CD14-positive monocyte (primary cell): ENCODE data around the gene GABRD. TPM values are rescaled to one million over a fixed set of nuclear protein-coding genes. Genes with fewer than 3 reads are reported as not detected.

Experiments used
- DNase-seq, 3 donors: peaks; one replicate each; pipeline ENCODE4 v3.0.0-alpha.2; 2011 to 2022
- H2AFZ ChIP-seq: 2 replicates; pipeline ENCODE4 v1.6.0; 2012; ENCODE audit warnings: mild to moderate bottlenecking, low read depth, low read length, inconsistent platforms; ENCODE audit not compliant: insufficient read depth, poor library complexity, severe bottlenecking
- H3K27ac ChIP-seq, 2 donors: 1 replicate in 1 of 2; 2 replicates in 1 of 2; pipeline ENCODE4 v1.5.1; 2012 to 2013; ENCODE audit warnings: low read length in 2 of 2, control low read depth in 1 of 2, inconsistent platforms in 1 of 2, low read depth in 1 of 2, mild to moderate bottlenecking in 1 of 2
- H3K27me3 ChIP-seq, 2 donors: one replicate each; pipeline versions ENCODE4 v1.6.0 to v1.6.1; 2011 to 2013; ENCODE audit warnings: low read length in 2 of 2; ENCODE audit not compliant: control insufficient read depth in 2 of 2, insufficient read depth in 2 of 2
- H3K36me3 ChIP-seq, 2 donors: replicated peaks in 1 of 2; 1 replicate in 1 of 2; 2 replicates in 1 of 2; pipeline versions ENCODE4 v1.5.1 to v1.6.1; 2012 to 2013; ENCODE audit warnings: low read length in 2 of 2, control low read depth in 1 of 2, inconsistent platforms in 1 of 2, mild to moderate bottlenecking in 1 of 2; ENCODE audit not compliant: insufficient read depth in 2 of 2, control insufficient read depth in 1 of 2
- H3K4me1 ChIP-seq, 2 donors: 1 replicate in 1 of 2; 2 replicates in 1 of 2; pipeline versions ENCODE4 v1.5.1 to v1.6.1; 2012 to 2013; ENCODE audit warnings: low read length in 2 of 2, control low read depth in 1 of 2, inconsistent platforms in 1 of 2, mild to moderate bottlenecking in 1 of 2, moderate library complexity in 1 of 2; ENCODE audit not compliant: insufficient read depth in 2 of 2, control insufficient read depth in 1 of 2
- H3K4me2 ChIP-seq: replicated peaks from 2 replicates; pipeline ENCODE3; 2012; ENCODE audit warnings: low read length, moderate library complexity, mild to moderate bottlenecking; ENCODE audit not compliant: poor library complexity, severe bottlenecking; ENCODE audit errors: extremely low read depth
- H3K4me3 ChIP-seq, 3 experiments: fragments of 200-600 bp in 1 of 3; sonication (generic) in 1 of 3; replicated peaks in 1 of 3; 1 replicate in 2 of 3; 2 replicates in 1 of 3; pipeline ENCODE4 v1.5.1; 2011 to 2013; ENCODE audit warnings: low read length in 3 of 3, mild to moderate bottlenecking in 3 of 3, control low read depth in 2 of 3, low read depth in 2 of 3, inconsistent platforms in 1 of 3, moderate library complexity in 1 of 3
- H3K79me2 ChIP-seq: 2 replicates; pipeline ENCODE4 v1.6.0; 2012; ENCODE audit warnings: mild to moderate bottlenecking, control low read depth, inconsistent platforms, low read length, moderate library complexity; ENCODE audit not compliant: insufficient read depth
- H3K9ac ChIP-seq: 2 replicates; pipeline ENCODE4 v1.6.0; 2017; ENCODE audit warnings: low read length, mild to moderate bottlenecking; ENCODE audit not compliant: insufficient read depth, poor library complexity, severe bottlenecking
- H3K9me3 ChIP-seq, 2 donors: replicated peaks in 1 of 2; 1 replicate in 1 of 2; 2 replicates in 1 of 2; pipeline versions ENCODE4 v1.5.1 to v1.6.1; 2012 to 2013; ENCODE audit warnings: low read length in 2 of 2, control low read depth in 1 of 2; ENCODE audit not compliant: control insufficient read depth in 1 of 2, insufficient read depth in 1 of 2
- H4K20me1 ChIP-seq: 2 replicates; pipeline ENCODE4 v1.6.0; 2012; ENCODE audit warnings: mild to moderate bottlenecking, low read length, control low read depth, moderate library complexity; ENCODE audit not compliant: insufficient read depth
- H3K27ac Mint-ChIP-seq, 7 donors: one replicate each; pipeline ENCODE4 v1.8.0; 2020; ENCODE audit warnings: mild to moderate bottlenecking in 7 of 7, mixed read lengths in 7 of 7, moderate library complexity in 6 of 7, inconsistent platforms in 2 of 7
- H3K27me3 Mint-ChIP-seq, 3 donors: one replicate each; pipeline ENCODE4 v1.8.0; 2021 to 2022; ENCODE audit warnings: low read depth in 3 of 3, mild to moderate bottlenecking in 3 of 3, mixed read lengths in 3 of 3, moderate library complexity in 3 of 3, inconsistent platforms in 1 of 3
- H3K36me3 Mint-ChIP-seq, 2 donors: one replicate each; pipeline ENCODE4 v1.8.0; 2020; ENCODE audit warnings: mixed read lengths in 2 of 2, inconsistent platforms in 1 of 2, mild to moderate bottlenecking in 1 of 2
- H3K4me1 Mint-ChIP-seq: one replicate; pipeline ENCODE4 v1.8.0; 2020; ENCODE audit warnings: mild to moderate bottlenecking, mixed read lengths
- H3K4me3 Mint-ChIP-seq, 2 donors: one replicate each; pipeline ENCODE4 v1.8.0; 2020; ENCODE audit warnings: mild to moderate bottlenecking in 2 of 2, mixed read lengths in 2 of 2, moderate library complexity in 1 of 2
- H3K9me3 Mint-ChIP-seq, 7 donors: one replicate each; pipeline ENCODE4 v1.8.0; 2020 to 2022; ENCODE audit warnings: mixed read lengths in 7 of 7, mild to moderate bottlenecking in 6 of 7, moderate library complexity in 6 of 7, inconsistent platforms in 2 of 7
- CTCF ChIP-seq: fragments of 200-600 bp; IDR thresholded peaks from one replicate; pipeline ENCODE4 v1.8.0; 2022; ENCODE audit warnings: antibody characterized with exemption, mild to moderate bottlenecking
- WGBS: methylation state at CpG from one replicate; pipeline ENCODE4 v1.1.5; 2013; ENCODE audit warnings: missing lambda C conversion rate; ENCODE audit not compliant: insufficient coverage; 5-methylcytosine and 5-hydroxymethylcytosine counted together
- intact Hi-C, 2 donors: fragments of 100-400 bp; cut with micrococcal nuclease; formaldehyde crosslinking; loops; one replicate each; pipeline versions ENCODE4 v1.15.0 to v1.15.1; 2023
- polyA plus RNA-seq, 3 donors: library from polyadenylated mRNA; depleted of rRNA in 1 of 3; unstranded in 2 of 3; stranded (reverse) in 1 of 3; fragments of 300-500 nt in 2 of 3; fragments of >200 nt in 1 of 3; fragmentation: Illumina TruSeq in 2 of 3; gene quantifications; 1 replicate in 2 of 3; 2 replicates in 1 of 3; pipeline ENCODE4 v1.2.3, GENCODE V29; 2012 to 2021

Gene GABRD
- polyA plus RNA-seq, 3 donors = not detected

DNA sequence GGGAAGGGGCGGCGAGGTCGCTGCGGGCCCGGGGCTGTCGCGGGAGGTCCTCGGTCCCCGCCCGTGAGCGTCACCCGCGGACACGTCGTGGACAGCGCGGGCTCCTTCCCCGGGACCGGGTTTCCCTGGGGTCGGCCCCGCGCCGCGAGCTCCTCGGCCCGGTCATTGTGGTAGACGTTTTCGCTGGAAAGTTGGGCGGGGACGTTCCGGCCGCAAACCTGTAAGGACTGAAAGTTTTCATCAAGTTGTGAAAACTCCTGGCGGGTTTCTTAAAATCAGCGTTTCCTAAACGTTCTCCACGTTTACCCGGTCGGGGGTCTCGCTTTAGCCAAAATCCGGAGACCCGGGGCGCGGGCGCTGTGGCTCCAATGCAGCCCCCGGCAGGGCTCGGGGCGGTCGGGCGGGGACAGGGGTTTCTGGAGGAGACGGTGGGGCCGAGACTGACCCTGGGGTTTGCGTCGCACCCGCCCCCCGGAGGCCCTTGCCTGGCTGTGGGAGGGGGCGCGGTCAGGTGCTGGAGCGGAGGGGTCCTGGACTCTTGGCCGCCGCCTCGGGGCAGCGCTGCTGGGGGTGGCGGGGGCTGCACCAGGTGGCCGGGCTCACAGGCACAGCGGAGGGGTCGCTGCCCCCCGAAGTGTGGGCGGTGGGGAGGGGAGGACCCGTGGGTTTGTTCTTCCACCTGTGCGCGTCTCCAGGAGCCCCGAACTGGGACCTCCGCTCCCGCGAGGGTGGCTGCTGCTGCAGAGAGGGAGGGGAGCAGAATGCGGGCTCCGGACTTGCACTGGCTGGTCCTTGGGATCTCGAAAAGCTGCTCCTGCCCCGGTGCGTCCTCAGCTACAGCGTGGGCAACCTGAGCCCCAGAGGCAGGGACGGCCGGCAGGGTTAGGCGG lies 31.9 kb downstream of the GABRD start:
- H3K9me3 ChIP-seq = no peaks in the 10 kb centered on the region
- 23% methylated on average over 82 of the region's 84 CpGs for WGBS
- no peak overlapping the region for H3K27ac ChIP-seq
- Mint-ChIP-seq H3K9me3 (peaks cover 0 to 11% (median 6%) of the 10 kb centered on the region in 7 donors), H3K4me1 (peaks cover 9% of the 10 kb centered on the region), H3K27ac (no peak overlapping the region), H3K36me3 (peaks cover 0 to 2% of the 10 kb centered on the region in 2 donors), H3K4me3 (peak overlapping the region; percentile 48 to 73), H3K27me3 (peaks cover 46 to 71% (median 59%) of the 10 kb centered on the region in 3 donors)
- H3K4me2 ChIP-seq = peak overlapping the region; percentile 79
- intact Hi-C loops = no loop called here
- H4K20me1 ChIP-seq = no peaks in the 10 kb centered on the region
- no peak overlapping the region for H3K9ac ChIP-seq
- no peaks in the 10 kb centered on the region for H3K79me2 ChIP-seq
- peak overlapping the region; percentile 53 for H2AFZ ChIP-seq
- DNase-seq = no peak
- peaks cover 9 to 54% of the 10 kb centered on the region in 2 donors for H3K27me3 ChIP-seq
- H3K36me3 ChIP-seq = no peaks in the 10 kb centered on the region
- peak overlapping the region in 1 of 3 experiments; percentile 70 for H3K4me3 ChIP-seq
- H3K4me1 ChIP-seq = peaks cover 4 to 10% of the 10 kb centered on the region in 2 donors
- no peak for TF ChIP-seq CTCF

DNA sequence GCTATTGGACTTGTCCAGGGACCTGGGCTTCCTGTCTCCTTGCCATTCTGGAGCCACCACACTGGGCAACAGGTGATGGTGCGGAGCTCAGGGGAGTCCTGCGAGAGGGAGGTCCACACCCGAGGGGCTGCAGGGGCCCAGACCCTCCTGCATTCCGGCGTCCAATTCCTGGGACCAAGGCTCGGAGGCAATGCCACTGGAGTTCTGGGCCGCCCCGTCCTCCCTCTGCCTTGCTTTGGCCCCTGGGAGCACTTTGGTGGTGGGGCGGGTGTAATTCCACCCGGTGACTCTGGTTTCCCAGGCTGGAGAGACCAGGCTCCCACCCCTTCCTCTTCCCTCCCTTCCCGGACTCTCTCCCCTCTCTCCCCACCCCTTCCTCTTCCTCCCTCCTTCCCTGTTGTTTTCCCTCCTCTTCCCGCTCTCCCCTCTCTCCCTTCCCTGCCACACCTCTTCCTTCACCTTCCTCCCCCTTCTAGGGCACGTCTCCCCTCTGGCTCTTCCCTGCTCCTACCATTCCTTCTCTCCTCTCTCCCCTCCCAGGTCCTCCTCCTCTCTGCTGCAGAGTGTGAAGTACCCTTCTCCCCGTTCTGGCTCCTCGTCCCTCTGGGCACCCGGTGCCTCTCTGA lies 33.0 kb downstream of the GABRD start:
- Histone ChIP-seq H2AFZ (no peak overlapping the region), H3K9me3 (no peaks in the 10 kb centered on the region), H3K9ac (no peak overlapping the region), H3K4me2 (no peak overlapping the region), H3K4me1 (peaks cover 4 to 10% of the 10 kb centered on the region in 2 donors), H3K27ac (no peak overlapping the region), H4K20me1 (no peaks in the 10 kb centered on the region), H3K27me3 (peaks cover 9 to 42% of the 10 kb centered on the region in 2 donors), H3K4me3 (no peak overlapping the region), H3K36me3 (no peaks in the 10 kb centered on the region), H3K79me2 (no peaks in the 10 kb centered on the region)
- no peak for TF ChIP-seq CTCF
- Mint-ChIP-seq H3K36me3 (peaks cover 0 to 2% of the 10 kb centered on the region in 2 donors), H3K9me3 (peaks cover 0 to 11% (median 6%) of the 10 kb centered on the region in 7 donors), H3K4me3 (peak overlapping the region in 1 of 2 donors; percentile 59), H3K27me3 (peaks cover 43 to 60% (median 52%) of the 10 kb centered on the region in 3 donors), H3K4me1 (peaks cover 9% of the 10 kb centered on the region), H3K27ac (peak overlapping the region in 1 of 7 donors; percentile 62)
- 83% methylated on average over 10 of the region's 16 CpGs for WGBS
- intact Hi-C loops = no loop called here
- no peak for DNase-seq
